ENCODE results near the gene POU6F1. TPM values are rescaled to one million over a fixed set of nuclear protein-coding genes. Genes with fewer than 3 reads are reported as not detected.

The POU6F1 gene
- total and polyA plus RNA-seq, 2 of the 8 experiments (the other 6 are each of a cell fraction or from before 2014, with no cell fraction given): 5.6 to 8.7 TPM

DNA sequence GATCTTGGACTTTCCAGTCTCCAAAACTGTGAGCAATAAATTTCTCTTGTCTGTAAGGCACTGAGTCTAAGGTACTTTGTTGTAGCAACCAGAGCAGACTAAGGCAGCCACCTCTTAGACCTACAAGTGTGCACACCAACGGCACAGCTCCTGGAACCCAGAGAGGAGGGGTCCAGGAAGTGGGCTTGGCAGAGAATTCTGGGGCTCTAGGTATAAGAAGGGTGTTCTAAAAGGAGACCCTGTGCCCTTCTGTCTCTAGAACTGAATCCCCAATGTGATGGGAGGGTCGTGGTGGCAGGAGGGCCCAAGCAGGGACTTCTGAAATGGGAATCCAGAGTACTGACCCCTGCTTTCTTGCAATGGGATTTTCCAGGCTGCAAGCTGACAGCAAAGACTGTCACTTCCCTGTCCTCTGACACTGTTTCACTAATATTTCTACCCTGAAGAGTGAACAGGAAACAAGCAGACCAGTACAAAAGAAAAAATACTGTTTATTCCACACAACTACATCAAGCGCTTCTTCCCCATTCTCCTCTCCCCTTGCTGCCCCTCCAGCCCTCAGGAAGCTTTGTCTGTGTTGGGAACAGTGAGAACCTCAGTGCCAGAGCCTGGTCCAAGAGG, 31.3 kb downstream of the POU6F1 start:
- TF ChIP-seq KDM1A (IDR thresholded peaks at IDR 0.05; ENCODE audit: borderline replicate concordance, low read length) (no peak), EP300 (IDR thresholded peaks at IDR 0.05; ENCODE audit: borderline replicate concordance in 1 of 2, low read depth in 2 of 2, low read length in 2 of 2) (no peak), CBX8 (IDR thresholded peaks at IDR 0.05; ENCODE audit: borderline replicate concordance, low read depth, low read length) (no peak)
- no peaks in the 10 kb centered on the region for H3K36me3 ChIP-seq (ENCODE audit: control insufficient read depth in 2 of 4, insufficient read depth in 4 of 4, low read length in 3 of 4)
- no peak overlapping the region for H3K14ac ChIP-seq (ENCODE audit: insufficient read length)
- no peaks in the 10 kb centered on the region for H4K20me1 ChIP-seq (replicated peaks in 1 of 2; ENCODE audit: control insufficient read depth in 1 of 2, insufficient read depth in 2 of 2, low read length in 2 of 2)
- H3K4ac ChIP-seq (replicated peaks; ENCODE audit: insufficient read length, low read depth, low read length): no peak overlapping the region
- H4K5ac ChIP-seq (ENCODE audit: insufficient read length, low read depth, low read length): no peak overlapping the region
- H4K91ac ChIP-seq (replicated peaks; ENCODE audit: insufficient read length, low read length): no peak overlapping the region
- H3K79me1 ChIP-seq (ENCODE audit: low read depth, low read length): no peaks in the 10 kb centered on the region
- no peaks in the 10 kb centered on the region; a peak in 1 of 7 replicates for H3K27me3 ChIP-seq (replicated peaks in 1 of 4; ENCODE audit: control insufficient read depth in 3 of 4, extremely low read depth in 1 of 4, insufficient read depth in 3 of 4, low read length in 3 of 4)
- H3K9ac ChIP-seq (replicated peaks in 1 of 4; ENCODE audit: extremely low read depth in 1 of 4, low read depth in 3 of 4, low read length in 3 of 4): no peak overlapping the region
- H2AK5ac ChIP-seq (ENCODE audit: low read depth, low read length): no peak overlapping the region
- H4K8ac ChIP-seq (ENCODE audit: extremely low read depth, insufficient read depth, low read length): no peak overlapping the region
- no peak overlapping the region for H2AFZ ChIP-seq (ENCODE audit: low read length)
- no peak overlapping the region for H2BK15ac ChIP-seq (ENCODE audit: low read length)
- no peaks in the 10 kb centered on the region for H3K23me2 ChIP-seq (ENCODE audit: low read depth, low read length)
- no peaks in the 10 kb centered on the region for H3K4me1 ChIP-seq (replicated peaks in 1 of 4; ENCODE audit: control insufficient read depth in 3 of 4, insufficient read depth in 4 of 4, low read length in 3 of 4)
- no peak overlapping the region for H3K18ac ChIP-seq (ENCODE audit: extremely low read depth, low read length)
- POLR2A ChIA-PET (ENCODE audit: partially characterized antibody): interaction anchor here (1.8 kb wide), 1 partner anchor 10 kb away, joined by 8 read pairs; no protein-coding TSS in a partner anchor
- H3K9me3 ChIP-seq (ENCODE audit: insufficient read depth in 2 of 2, low read depth in 1 of 2, low read length in 1 of 2): no peaks in the 10 kb centered on the region
- H2BK12ac ChIP-seq (ENCODE audit: low read depth, low read length): no peak overlapping the region
- DNase-seq (ENCODE audit: low read depth in 1 of 2, low spot score in 2 of 2) (no peak), FAIRE-seq (no peak)
- no peaks in the 10 kb centered on the region for H3K79me2 ChIP-seq (ENCODE audit: control insufficient read depth in 1 of 2, insufficient read depth in 2 of 2, low read length in 2 of 2)
- H2BK20ac ChIP-seq (ENCODE audit: low read length): no peak overlapping the region
- no peak overlapping the region for H3K56ac ChIP-seq (replicated peaks; ENCODE audit: insufficient read length, low read depth, low read length)
- no peak overlapping the region for H3K4me2 ChIP-seq (ENCODE audit: insufficient read depth in 1 of 2, low read depth in 2 of 2, low read length in 2 of 2)
- WGBS, 2 experiments (ENCODE audit: extremely low coverage in 1 of 2, insufficient coverage in 1 of 2, insufficient read length in 1 of 2, insufficient replicate concordance in 2 of 2, low coverage in 1 of 2, low lambda C conversion rate in 2 of 2, missing lambda C conversion rate in 1 of 2): 83% methylated on average over 3 of the region's 3 CpGs; no CpG with 5 or more reads in 1 of the 2 experiments
- no peak overlapping the region for H3K23ac ChIP-seq (ENCODE audit: insufficient read length)
- CTCF ChIA-PET (ENCODE audit: partially characterized antibody): interaction anchor here (0.5 to 0.9 kb wide), 4 partner anchors 17 to 1450 kb away, joined by 3 to 4 read pairs (median 3); no protein-coding TSS in a partner anchor
- H3K27ac ChIP-seq (ENCODE audit: low read depth, low read length): no peak overlapping the region
- no peak overlapping the region for H2BK120ac ChIP-seq (replicated peaks; ENCODE audit: low read depth, low read length)
- H3K4me3 ChIP-seq (ENCODE audit: extremely low read depth in 1 of 4, insufficient read depth in 2 of 4, low read depth in 3 of 4, low read length in 4 of 4): no peak overlapping the region
- no peak overlapping the region for H2BK5ac ChIP-seq (ENCODE audit: low read depth, low read length)

Measured in H1 (cell line).